Endothelial cell (in vitro differentiated cells): ENCODE measurements around the gene SHC2. TPM values are rescaled to one million over a fixed set of nuclear protein-coding genes. Genes with fewer than 3 reads are reported as not detected.
A peak's percentile ranks its signal among the peaks of the same experiment; 100 is the strongest.

Experiments used
- DNase-seq: peaks from one replicate; pipeline ENCODE4 v3.0.0; 2021; ENCODE audit warnings: low spot score
- H3K27ac Mint-ChIP-seq: one replicate; pipeline ENCODE4 v1.8.0; 2021; ENCODE audit warnings: mixed read lengths, inconsistent platforms; ENCODE audit not compliant: unreplicated experiment
- H3K27me3 Mint-ChIP-seq: one replicate; pipeline ENCODE4 v1.8.0; 2021; ENCODE audit warnings: mild to moderate bottlenecking, moderate library complexity, mixed read lengths, inconsistent platforms; ENCODE audit not compliant: unreplicated experiment
- H3K36me3 Mint-ChIP-seq: one replicate; pipeline ENCODE4 v1.8.0; 2021; ENCODE audit warnings: mild to moderate bottlenecking, low read depth, mixed read lengths, inconsistent platforms; ENCODE audit not compliant: unreplicated experiment
- H3K4me1 Mint-ChIP-seq: one replicate; pipeline ENCODE4 v1.8.0; 2021; ENCODE audit warnings: mild to moderate bottlenecking, mixed read lengths, inconsistent platforms; ENCODE audit not compliant: unreplicated experiment
- H3K4me3 Mint-ChIP-seq: one replicate; pipeline ENCODE4 v1.8.0; 2021; ENCODE audit warnings: mild to moderate bottlenecking, mixed read lengths, inconsistent platforms; ENCODE audit not compliant: unreplicated experiment
- H3K9me3 Mint-ChIP-seq: one replicate; pipeline ENCODE4 v1.8.0; 2021; ENCODE audit warnings: mixed read lengths, inconsistent platforms; ENCODE audit not compliant: unreplicated experiment
- total RNA-seq: library from RNA; stranded (reverse); fragmentation: NEBNext Ultra II Directional; extraction: Animal tissue kit (Norgen Biotek cat#: 25700); gene quantifications from one replicate; pipeline ENCODE4 v1.2.1, GENCODE V29; 2021; ENCODE audit not compliant: unreplicated experiment
- TF ChIP-seq, protein P1 (sequence below): fragments of 200-600 bp; sonication (generic); IDR thresholded peaks from one replicate; pipeline ENCODE4 v1.5.0; 2021; ENCODE audit warnings: antibody characterized with exemption; ENCODE audit not compliant: unreplicated experiment

SHC2 gene
- total RNA-seq, 1 donor from 2014 or later, result 46.9 TPM

DNA sequence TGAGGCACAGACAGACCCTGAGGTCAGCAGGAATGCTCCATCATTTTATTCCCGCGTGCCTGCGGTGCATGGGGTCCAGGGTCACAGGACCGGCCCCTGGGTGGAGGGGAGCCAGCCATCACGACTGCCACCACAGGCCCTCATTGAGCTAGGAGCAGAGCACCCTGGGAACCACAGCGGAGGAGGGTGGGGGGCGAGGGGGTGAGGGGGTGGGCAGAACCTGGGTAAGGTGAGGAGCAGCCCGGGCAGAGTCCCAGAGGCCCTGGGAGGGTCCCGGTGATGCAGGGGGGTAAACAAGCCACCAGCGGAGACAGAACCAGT, 34.2 kb upstream of the SHC2 start:
- peaks cover 8% of the 10 kb centered on the region for H3K4me1 Mint-ChIP-seq
- H3K27me3 Mint-ChIP-seq, result peaks cover 15% of the 10 kb centered on the region
- no peak overlapping the region for H3K27ac Mint-ChIP-seq
- no peaks in the 10 kb centered on the region for H3K9me3 Mint-ChIP-seq
- no peak for DNase-seq
- no peak overlapping the region for H3K4me3 Mint-ChIP-seq
- H3K36me3 Mint-ChIP-seq, result peaks cover 8% of the 10 kb centered on the region
- TF ChIP-seq, protein P1, sequence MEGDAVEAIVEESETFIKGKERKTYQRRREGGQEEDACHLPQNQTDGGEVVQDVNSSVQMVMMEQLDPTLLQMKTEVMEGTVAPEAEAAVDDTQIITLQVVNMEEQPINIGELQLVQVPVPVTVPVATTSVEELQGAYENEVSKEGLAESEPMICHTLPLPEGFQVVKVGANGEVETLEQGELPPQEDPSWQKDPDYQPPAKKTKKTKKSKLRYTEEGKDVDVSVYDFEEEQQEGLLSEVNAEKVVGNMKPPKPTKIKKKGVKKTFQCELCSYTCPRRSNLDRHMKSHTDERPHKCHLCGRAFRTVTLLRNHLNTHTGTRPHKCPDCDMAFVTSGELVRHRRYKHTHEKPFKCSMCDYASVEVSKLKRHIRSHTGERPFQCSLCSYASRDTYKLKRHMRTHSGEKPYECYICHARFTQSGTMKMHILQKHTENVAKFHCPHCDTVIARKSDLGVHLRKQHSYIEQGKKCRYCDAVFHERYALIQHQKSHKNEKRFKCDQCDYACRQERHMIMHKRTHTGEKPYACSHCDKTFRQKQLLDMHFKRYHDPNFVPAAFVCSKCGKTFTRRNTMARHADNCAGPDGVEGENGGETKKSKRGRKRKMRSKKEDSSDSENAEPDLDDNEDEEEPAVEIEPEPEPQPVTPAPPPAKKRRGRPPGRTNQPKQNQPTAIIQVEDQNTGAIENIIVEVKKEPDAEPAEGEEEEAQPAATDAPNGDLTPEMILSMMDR, result no peak

DNA sequence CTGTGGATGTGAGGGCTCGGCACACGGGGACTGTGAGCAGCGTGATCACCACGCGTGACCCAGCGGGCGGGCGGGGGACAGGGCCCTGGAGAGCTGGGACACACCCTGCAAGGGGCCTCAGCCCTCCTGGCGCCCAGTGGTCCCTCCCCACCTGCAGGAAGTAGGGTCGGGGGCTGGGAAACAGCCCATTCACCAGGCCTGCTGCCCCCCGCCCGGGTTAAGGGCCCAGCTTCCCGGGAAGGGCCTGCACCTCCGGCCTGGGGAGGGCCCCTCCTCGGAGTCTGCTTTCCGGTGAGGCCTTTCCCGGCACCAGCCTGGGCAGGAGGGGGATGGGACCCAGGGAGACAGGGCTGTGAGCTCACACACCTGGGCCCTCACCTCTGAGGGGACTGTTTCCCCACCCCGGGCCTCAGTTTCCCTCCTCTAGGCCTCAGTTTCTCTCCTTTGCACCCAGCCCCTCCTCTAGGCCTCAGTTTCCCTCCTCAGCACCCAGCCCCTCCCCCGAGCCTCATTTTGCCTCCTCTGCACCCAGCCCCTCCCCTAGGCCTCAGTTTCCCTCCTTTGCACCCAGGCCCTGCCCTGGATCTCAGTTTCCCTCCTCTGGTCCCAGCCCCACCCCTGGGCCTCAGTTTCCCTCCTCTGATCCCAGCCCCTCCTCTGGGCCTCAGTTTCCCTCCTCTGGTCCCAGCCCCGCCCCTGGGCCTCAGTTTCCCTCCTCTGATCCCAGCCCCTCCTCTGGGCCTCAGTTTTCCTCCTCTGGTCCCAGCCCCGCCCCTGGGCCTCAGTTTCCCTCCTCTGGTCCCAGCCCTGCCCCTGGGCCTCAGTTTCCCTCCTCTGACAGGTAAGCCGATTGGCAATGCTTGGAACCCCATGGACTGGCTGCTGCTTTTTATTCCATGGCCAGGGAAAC, 33.6 kb upstream of the SHC2 start:
- TF ChIP-seq, protein P1, result no peak
- no peak overlapping the region for H3K4me3 Mint-ChIP-seq
- H3K9me3 Mint-ChIP-seq, result no peaks in the 10 kb centered on the region
- peaks cover 7% of the 10 kb centered on the region for H3K36me3 Mint-ChIP-seq
- no peak for DNase-seq
- peaks cover 8% of the 10 kb centered on the region for H3K4me1 Mint-ChIP-seq
- H3K27me3 Mint-ChIP-seq, result peaks cover 12% of the 10 kb centered on the region
- H3K27ac Mint-ChIP-seq, result no peak overlapping the region

GRCh38 chr19:493391-494170, 32.7 kb upstream of the SHC2 start:
- Mint-ChIP-seq H3K27ac (no peak overlapping the region), H3K9me3 (no peaks in the 10 kb centered on the region), H3K4me1 (peaks cover 4% of the 10 kb centered on the region), H3K27me3 (peaks cover 8% of the 10 kb centered on the region), H3K36me3 (peaks cover 3% of the 10 kb centered on the region), H3K4me3 (peak overlapping the region; percentile 6)
- DNase-seq, result no peak
- TF ChIP-seq, protein P1, result no peak

GRCh38 chr19:492091-492531, 31.3 kb upstream of the SHC2 start:
- peaks cover 3% of the 10 kb centered on the region for H3K36me3 Mint-ChIP-seq

More at GRCh38 chr19:492091-492531, 31.3 kb upstream of the SHC2 start:
- TF ChIP-seq, protein P1, result no peak
- peak; percentile 43 for DNase-seq
- Mint-ChIP-seq H3K4me3 (no peak overlapping the region), H3K4me1 (peaks cover 4% of the 10 kb centered on the region), H3K27me3 (peaks cover 5% of the 10 kb centered on the region), H3K27ac (no peak overlapping the region), H3K9me3 (no peaks in the 10 kb centered on the region)
